OCI-M2 (cell line): Measurements from ENCODE around the gene CRYL1.

ENCODE experiments used
- DNase-seq: peaks from one replicate; lab custom pipeline; 2025; ENCODE audit not compliant: unreplicated experiment; lab: John Stamatoyannopoulos, UW

CRYL1 gene

DNA sequence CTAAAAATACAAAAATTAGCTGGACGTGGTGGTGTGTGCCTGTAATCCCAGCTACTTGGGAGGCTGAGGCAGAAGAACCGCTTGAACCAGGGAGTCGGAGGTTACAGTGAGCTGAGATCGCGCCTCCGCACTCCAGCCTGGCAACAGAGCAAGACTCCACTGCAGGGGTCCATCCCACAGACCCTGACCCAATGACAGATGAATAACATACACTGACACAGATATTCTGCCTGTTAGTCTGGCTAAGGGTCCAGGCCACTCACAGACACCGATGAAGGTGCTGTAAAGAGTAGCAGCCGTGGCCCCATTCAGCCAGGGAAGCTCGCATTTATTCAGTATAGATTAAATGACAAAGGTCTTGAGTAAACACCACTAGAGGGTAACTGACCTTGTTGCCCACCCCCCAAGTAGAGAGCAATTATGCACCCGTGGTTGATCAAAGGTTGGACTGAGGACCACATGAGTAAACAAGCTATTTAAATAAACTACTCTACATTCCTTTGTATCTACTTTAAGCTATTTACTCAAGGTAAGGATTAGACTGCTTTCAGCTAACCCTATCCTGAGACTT is 8.5 kb upstream of the CRYL1 start:
- no peak for DNase-seq

DNA sequence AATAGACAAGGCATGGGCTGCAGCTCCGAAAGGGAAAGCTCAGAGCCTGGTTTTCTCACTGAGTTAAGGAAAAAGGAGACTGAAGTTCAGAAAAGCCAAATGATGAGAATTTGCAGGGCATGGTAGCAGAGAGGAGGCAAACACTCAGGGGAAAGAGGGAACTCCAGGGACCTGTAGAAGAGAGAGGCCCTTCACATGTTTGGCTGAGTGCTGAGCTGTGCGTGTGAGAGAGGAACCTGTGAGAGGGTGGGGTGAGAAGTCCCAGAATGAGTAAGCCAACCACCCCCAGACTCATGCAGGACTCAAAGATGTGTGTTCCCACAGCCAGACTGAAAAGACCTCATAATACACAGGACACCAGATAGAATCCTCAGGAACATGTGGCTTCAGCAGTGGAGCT is 2.8 kb upstream of the CRYL1 start:
- DNase-seq, result no peak

DNA sequence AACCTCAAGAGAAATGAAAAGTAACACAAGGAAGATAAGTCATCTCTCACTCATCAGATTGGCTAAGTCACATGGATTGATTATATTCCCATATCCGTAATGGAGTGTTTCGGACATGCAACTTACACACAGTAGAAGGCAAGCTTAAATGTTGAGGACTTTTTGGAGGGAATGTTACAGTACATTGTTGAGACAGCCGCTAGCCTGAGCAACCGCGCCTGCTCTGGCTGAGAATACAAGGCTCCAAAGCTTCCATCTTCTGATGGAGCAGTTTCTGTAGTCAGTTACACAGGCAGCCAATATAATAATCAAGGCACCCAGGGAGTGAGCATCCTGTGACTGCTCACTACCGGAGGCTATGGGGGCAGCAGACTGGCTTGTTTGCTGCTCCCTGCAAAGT is 1.0 kb upstream of the CRYL1 start:
- no peak for DNase-seq

DNA sequence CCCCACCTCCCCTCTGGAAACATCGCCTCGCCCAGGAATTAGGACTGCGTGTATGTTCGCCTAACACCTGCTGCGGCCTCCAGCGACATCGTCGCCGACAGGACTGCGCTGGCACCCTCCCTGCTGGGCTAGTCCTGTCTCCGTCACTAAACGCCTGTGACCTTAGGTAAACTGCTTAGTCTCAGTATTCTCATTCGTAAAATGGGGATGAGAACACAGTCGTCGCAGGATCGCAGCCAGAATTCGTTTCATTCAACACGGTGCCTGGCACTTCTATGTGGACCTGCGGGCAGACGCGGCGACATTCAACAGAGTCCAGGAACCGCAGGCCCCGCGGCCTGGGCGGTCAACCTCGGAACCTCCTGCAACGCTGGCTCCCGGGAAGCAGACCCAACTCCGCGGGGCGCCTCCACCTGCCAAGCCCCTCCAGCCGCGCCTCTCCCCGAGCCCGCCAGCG is 485 bp downstream of the CRYL1 start:
- no peak for DNase-seq

DNA sequence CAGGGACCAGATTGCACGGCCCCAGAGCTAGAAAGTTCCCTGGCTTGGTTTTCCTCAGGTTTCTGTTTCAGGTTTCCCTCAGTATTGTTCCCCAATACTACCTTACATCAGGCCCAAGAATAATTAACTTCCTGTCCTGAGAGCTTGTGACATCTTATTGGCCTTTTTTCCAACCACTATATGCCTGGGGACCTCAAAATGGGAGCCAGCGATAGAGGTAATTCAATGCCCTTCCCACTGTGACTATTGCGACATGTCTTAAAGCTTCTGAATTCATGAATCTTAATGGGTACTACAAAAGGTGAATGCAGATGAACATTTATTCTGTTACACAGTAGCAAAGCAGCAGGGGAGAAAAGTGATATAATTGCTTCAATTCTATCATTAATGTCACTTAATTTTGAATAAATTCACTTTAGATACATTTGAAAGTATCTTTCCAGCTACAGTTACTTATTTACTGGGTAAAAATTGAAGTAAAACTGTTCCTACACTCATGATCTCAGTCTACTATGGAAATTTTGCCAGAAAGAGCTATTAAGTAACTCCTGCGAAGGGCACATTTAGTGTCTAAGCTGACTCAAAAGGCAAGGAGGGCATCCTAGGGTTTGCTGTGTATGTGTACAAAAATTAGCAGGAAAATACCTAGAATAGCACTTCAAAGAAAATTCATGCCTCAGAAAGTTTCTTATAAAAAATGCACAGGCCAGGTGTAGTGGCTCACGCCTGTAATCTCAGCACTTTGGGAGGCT is 4.1 kb downstream of the CRYL1 start:
- no peak for DNase-seq

DNA sequence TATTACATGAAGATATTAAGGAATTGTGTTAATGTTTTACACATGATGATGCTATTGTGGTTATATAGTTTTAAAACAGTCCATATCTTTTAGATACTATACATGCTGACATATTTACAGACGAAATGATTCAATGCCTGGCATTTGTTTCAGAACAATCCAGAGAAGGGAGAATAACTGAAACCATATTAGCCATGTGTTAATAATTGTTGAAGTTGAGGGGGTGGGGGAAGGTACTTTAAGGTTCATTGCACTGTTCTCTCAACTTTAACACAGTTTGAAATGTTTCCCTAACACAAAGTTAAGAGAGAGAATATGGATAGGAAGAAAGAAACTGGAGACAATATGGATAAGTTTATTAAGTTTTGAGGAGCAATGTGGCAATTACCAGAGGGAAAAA is 5.8 kb downstream of the CRYL1 start:
- no peak for DNase-seq

DNA sequence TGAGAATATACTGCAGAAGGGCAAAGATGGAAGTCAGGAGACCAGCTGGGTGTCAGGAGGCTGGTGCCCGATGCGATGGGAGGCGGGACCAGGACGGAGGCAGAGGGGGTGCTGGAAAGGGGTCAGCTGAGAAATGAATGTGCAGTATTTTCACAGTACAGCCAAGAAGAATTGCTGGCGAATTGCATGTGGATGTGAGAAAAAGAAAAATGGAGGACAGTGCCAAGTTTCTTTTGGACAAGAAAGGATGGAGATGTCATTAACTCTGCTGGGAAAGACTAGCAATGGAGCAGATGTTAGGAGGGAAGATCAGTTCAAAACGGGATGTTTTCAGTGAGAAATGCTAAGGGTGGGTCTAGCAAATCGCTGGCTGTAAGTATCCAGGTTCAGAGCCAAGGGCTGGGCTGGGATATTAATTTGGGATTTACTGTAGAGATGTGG is 7.0 kb downstream of the CRYL1 start:
- no peak for DNase-seq

DNA sequence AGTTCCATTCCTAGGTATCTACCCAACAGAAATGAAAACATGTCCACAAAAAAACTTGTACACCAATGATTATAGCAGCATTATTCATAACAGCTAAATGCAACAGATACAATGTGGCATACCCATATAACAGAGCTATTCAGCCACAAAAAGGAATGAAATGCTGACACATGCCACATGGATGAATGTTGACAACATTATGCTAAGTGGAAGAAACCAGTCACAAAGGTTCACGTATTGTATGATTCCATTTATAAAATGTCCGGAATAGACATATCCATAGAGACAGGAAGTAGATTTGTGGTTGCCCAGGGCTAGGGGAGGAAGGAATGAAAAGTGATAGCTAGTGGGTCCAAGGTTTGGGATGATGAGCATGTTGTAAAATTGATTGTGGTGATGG is 10.8 kb downstream of the CRYL1 start:
- DNase-seq, result no peak

DNA sequence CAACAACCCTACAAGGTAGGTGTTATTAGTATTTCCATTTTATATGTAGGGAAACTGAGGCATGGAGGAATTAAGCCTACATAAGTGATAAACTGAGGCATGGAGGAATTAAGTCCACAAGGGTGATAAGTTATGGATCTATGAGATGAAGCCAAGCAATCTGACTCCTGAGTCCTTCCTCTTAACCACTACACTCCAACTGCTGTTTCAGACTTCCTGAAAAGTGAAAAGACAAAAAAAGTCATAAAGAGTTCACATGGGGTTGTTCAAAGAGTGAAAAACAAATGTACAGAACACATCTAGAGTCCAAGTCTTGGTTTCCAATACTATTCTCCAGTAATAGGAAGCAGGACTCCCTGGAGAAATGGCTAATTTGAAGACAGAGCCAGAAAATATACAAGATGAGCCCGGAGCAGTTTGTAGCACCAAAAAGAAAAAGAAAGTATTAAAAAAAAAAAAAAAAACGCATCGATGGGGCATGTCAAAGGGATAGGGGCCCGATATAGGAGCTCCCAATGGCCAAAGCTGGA is 12.1 kb downstream of the CRYL1 start:
- no peak for DNase-seq

DNA sequence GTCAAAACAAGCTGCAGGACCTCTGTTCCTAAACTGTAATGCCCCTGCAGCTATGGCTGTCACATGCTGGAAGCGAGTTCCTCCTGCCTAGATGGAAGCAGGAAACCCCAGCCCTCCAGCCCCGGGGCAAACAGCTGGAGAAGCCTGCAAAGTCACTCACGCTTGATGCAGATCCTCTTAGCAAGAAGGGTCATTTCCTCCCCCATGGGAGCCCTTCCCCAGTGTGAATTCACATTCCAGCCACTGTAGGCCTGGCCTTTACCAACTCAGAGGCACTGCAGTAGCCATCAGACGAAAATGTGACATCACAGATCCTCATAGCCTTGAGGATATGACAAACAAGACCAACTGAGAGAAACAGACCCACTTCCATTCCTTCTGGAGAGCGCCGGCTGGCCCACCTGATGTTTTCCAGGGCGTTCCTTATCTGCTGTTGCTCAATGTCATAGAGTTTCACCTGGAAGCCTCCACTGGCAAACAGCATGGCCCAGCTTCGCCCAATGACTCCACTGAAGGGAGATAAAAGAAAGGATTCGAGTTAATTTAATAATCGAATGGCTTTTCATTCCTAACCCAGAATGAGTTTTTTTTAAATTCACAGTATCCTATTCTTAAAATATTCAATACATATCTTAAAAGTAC is 13.5 kb downstream of the CRYL1 start:
- no peak for DNase-seq

DNA sequence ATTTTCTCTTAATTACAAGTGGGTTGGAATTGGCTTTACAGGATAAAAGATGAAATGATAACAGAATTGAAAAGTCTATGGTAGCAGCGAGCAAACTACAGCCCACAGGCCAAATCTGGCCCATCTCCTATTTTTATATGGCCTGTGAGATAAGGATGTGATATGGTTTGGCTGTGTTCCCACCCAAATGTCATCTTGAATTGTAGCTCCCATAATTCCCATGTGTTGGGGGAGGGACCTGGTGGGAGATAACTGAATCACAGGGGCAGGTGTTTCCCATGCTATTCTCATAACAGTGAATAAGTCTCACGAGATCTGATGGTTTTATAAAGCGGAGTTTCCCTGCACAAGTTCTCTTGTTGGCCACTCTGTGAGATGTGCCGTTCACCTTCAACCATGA is 19.0 kb downstream of the CRYL1 start:
- no peak for DNase-seq

DNA sequence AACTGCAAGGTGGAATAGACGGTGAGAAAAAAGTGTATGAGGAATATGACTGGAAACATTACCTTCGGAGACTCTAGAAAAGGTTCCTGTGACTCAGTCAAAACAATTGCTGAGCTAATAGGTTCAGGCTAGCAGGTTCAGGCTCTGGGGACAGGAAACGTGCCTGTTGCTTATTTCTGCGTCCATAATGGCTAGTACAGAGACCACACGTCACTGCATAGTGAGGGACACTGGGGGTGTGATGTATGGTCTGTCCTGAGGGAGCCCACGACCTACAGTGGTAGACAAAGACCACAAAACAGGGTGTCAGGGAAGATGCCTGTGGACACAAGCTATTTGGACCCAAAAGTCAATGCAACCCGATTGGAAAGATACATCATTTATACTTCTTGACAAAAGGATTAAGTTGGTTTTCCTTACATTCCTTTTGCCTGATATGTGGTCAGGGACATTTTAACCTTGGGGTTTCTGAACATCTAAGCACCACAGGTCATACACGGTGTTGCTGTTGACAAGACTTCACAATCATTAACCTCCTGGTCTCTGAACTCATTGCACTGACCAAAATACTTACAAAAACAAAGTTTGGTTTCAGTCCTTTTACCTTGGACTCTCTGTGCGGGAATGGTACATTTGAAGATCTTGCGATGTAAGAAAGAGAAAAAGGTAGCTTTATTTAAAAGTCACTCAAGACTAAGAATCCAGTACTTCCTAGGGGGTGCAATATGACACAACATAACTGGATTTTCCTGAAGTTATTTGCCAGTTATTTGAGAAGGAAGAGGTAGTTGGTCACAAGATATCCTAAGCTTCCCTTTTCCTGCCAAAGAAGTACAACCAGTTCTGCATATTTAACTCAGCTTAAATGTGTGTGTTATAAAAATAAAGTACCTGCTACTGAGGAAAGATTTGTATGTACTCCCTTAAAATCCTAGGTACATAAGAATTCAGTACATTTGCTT is 20.0 kb downstream of the CRYL1 start:
- no peak for DNase-seq

DNA sequence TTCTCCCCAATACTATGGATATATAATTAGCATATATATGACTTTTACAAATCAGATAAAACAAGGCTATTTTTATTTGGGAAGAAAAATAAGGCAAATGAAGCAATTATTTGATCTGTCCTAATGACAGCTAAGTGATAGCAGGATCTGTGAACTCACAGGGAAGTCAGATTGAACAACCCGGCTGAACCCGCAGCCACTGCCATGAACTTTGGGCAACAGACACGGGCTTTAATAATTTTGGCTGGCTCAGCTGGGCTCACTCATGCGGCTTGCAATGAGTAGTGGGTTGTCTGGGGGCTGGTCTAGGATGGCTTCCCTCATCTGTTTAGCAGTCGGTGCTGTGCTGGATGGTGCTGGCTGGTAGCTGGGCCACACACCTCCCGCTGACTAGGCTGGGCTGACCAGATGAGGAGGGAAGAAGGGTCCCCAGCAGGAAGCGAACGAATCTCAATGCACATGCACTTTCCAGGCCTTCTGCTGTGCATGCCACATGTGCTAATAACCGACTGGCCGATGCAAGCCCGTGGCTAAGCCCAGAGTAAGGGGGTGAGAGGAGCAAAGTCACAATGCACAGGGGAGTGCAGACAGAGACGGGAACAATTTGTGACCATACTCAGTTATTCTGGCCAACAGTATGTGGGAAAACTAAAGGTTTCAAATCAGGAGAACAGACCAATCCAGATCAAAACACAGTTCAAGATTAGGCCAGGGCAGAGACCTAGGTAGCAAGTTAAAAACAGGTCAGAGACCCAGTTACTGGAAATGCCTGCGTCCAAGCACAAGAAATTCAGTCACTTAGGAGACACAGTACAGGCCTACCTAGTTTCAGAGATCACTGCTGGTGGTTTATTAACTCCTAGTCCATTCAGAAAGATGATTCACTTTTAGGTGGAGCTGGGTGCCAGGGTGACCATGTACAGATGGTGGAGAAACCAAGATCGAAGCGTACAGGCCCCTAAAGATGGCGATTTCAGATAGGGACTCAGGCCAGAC is 22.3 kb downstream of the CRYL1 start:
- DNase-seq, result no peak

DNA sequence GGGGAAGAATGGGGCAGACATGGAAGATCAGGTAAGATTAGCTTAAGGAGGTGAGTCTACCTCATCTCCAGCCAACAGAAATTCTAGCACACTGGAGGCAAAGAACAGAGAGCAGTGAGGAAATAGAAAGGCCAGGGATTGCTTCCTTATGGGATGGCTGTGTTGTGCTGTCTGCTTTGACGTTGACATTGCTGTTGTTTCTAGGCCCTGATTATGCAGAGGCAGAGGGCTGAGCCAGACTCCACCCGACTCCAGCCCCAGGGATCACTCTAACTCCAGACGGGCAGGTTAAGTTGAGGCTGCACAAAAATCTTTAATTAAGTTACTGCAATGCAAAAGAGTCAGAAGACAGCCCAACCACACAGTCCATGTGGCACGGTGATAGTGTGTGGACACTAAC is 24.1 kb downstream of the CRYL1 start:
- no peak for DNase-seq

DNA sequence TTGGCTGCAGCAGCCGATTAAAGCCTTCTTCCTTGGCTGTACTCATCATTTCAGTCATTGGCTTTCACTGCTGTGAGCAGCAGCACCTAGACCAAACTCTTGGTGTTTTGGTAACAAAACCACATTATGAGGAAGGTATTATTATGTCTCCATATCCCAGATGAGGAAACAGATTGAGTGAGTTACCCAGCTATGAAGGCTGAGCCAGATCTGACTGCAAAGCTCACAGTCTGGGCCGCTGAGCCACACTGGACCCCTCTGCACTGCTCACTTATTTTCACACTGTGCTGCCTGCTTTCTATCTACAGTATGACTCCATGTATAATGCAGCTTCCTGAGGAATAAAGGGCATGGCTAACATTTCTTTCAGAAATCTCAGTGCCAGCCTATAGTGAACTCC is 24.5 kb downstream of the CRYL1 start:
- DNase-seq, result no peak

DNA sequence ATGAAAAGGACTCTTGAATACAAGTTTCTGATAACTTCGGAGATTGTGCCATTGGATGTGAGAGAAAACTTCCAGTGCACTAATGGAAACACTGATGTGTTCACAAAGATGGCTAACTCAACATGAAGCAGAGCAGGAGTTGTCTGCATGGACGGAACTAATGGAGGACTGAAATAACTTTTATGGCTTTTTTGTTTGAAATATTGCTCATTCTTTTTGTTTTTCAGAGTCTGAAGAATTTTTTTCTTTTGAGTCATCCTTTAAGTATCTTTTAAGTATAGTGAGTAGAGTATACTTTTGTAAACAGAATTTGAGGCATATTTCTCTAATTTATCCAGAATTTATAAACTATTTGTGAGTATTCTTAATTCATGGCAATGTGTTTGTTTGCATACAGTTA is 25.7 kb downstream of the CRYL1 start:
- no peak for DNase-seq

DNA sequence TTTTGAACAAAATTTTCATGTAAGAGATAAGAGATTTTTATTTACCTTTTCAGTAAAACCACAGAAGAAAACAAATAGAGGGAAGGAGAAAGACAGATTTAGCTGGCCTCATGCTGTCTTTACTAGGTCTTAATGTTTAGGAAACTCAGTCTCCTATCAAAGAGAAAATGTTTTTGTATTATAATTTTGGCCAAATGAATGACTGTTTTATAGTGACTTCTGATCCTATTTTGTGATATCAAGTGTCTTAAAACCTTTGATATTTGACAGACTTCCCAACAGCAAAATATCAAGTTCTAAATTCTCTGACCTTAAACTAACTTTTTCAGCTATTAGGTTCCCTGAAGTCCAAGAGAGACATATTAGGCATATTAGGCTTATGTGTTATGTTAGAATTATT is 27.0 kb downstream of the CRYL1 start:
- no peak for DNase-seq

DNA sequence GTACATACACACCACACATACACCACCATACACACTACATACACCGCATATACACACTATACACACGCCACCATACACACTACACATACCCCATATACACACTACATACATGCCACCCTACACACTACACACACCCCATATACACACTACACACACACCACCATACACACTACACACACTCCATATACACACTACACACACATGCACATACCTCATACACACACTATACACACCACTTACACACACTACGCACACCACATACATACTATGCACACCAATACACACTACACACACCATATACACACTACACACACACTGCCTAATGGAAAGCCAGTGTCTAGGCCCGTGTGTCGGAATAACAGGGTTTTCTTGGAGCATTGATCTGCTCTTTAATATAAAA is 27.5 kb downstream of the CRYL1 start:
- no peak for DNase-seq

DNA sequence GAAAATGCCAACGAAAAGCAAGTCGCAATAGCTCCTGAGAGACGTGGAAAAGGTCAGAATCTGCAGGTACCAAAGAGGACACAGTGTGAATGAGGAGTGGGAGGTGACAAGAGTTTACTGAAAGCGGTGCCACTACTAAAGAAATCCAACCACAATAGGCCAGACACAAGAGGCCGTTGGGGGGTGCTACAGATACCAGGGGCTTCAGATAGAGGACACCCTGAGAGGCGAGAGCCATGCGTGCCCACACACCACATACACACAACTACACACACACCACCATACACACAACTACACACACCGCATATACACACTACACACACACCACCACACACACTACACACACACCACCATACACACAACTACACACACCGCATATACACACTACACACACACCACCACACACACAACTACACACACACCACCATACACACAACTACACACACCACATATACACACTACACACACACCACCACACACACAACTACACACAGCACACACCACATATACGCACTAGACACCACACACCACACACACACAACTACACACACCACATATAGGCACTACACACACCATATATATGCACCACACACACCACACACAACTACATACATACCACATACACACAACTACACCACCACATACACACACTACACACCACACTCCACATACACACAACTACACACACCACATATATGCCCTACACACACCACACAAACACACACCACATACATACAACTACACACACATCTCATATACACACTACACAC is 28.5 kb downstream of the CRYL1 start:
- DNase-seq, result no peak
